DMS53 (cell line): ENCODE measurements around the gene GTSF1L.
A peak's percentile ranks its signal among the peaks of the same experiment; 100 is the strongest.

ENCODE experiments used
- DNase-seq: peaks from one replicate; lab custom pipeline; 2025; lab: John Stamatoyannopoulos, UW

The GTSF1L gene

GRCh38 chr20:43716757-43717615 is 9.8 kb downstream of the GTSF1L start:
- DNase-seq: no peak

DNA sequence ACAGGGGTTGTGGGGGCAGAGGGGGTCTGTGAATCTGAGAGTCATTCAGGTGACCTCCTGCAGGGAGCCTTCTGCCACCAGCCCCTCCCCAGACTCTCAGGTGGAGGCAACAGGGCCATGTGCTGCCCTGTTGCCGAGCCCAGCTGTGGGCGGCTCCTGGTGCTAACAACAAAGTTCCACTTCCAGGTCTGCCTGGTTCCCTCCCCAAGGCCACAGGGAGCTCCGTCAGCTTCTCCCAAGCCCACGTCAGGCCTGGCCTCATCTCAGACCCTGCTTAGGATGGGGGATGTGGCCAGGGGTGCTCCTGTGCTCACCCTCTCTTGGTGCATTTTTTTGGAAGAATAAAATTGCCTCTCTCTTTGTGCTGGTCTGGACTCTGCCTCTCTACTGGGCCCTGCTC is 10.7 kb downstream of the GTSF1L start:
- no peak for DNase-seq

DNA sequence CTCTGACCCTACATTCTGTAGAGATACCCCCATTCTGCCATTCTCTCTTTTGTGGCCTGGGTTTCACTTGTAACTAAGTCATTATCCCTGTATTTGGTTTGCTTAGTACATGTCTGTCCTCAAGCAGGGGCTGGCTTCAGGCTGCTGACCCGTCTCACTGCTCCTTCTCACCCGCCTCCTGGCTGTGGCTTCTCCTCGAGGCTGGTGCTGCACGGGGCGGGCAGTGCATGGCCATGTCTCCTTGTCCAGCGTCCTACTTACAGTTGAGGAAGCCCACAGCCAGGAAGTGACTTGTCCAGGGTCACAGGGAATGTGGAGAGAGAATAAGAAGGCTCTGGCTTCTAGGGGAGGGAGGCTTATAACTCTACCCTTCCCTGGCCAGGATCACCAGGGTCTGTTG is 11.3 kb downstream of the GTSF1L start:
- no peak for DNase-seq

GRCh38 chr20:43715044-43715443 is 11.8 kb downstream of the GTSF1L start:
- no peak for DNase-seq

DNA sequence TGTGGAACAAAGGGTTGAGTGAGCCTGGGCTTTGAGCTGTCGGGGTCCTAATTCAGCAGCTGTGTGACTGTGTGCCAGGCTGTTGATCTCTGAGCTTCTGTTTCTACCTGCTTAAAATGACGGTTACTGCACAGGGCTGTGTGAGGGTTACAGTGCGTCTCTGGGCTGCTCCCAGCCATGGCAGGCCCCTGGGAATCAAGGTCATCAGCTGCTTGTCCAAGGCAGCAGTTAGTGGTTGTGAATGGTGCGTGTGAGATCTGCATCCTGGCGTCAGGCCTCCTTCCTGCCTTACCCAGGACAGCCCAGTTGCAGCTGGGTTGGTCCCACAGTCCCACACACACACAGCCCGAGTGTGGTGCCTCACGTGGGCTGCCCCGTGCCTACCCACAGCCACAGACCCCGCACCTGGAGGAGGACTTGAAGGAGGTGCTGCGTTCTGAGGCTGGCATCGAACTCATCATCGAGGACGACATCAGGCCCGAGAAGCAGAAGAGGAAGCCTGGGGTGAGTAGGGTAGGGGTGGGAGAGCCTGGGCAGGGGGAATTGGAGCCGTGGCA is 15.6 kb downstream of the GTSF1L start:
- no peak for DNase-seq

DNA sequence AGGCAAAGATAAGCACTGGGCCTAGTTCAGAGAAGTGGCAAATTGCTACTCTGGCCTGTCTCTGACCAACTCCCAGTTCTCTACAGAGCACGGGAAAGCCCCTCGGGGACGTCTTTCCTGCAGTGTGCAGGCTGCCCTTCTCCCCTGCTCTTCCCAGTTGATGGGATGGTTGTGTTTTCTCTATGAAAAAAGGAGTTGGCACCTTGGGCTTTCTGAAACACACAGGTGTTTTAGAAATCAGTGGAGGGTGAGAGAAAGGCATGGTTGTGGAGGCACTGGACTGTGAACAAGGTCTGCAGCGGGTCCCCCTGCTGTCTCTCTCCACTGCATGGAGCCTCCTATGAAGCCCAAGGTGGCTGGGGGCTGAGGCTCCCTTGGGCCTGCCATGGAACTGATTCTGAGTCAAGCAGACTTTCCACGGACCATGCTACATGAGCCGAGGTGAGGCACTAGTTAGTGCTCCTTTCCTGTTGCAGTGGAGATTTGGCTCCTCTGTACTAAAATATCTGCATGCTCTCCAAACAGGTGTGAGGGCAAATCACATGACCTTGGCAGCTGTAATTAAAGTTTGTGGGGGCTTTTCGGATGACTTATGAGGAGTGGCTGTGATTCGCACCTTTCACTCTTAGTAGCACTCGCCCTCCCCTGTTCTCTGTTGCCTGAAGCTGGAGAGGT is 16.3 kb downstream of the GTSF1L start:
- DNase-seq: no peak

- DNase-seq: no peak
These were observed 24.3 kb downstream of the GTSF1L start for GRCh38 chr20:43702502-43702901.

DNA sequence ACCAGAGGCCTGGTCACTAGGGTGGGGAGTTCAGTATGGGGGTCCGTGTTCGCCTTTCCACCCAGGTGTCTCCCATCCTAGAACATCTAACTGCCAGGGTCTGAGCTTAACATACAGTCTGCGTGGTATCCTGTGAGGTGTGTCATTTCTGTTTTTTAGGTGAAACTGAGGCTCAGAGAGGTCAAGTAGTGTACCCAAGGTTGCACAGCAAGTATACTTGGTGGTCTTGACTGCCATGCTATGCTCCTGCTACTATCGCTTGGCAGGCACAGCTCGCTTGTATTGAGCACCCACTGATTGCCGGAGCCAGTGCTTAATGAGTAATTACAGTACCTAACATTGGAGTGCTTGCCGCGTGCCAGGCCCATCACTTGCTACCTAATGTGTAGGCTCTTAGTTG is 26.2 kb downstream of the GTSF1L start:
- no peak for DNase-seq

DNA sequence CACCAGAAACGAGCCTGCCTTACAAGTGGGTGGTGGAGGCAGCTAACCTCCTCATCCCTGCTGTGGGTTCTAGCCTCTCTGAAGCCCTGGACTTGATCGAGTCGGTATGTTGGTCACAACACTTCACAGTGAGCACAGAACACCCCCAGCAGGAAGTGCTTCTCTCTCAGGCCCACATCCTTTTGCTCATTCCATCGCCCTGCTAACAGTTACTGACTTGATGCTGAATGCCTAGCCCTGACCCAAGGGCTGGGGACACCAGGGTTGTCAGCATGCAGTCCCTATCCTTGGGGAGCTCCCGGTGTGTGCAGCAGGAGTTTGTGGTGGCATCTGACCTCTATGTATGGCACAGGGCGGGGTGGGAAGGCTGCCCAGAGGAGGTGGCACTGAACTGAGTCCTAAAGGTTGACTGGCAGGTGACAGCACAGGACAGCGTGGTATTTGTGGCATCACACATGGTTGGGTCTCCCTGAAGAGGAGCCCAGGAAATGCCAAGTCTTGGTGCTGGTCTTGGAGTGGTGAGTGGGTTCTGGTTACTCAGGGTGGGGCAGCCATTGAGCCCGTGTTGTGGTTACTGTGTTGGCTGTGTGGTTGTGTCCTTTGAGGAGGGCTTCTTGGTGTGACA is 26.7 kb downstream of the GTSF1L start:
- DNase-seq: no peak

DNA sequence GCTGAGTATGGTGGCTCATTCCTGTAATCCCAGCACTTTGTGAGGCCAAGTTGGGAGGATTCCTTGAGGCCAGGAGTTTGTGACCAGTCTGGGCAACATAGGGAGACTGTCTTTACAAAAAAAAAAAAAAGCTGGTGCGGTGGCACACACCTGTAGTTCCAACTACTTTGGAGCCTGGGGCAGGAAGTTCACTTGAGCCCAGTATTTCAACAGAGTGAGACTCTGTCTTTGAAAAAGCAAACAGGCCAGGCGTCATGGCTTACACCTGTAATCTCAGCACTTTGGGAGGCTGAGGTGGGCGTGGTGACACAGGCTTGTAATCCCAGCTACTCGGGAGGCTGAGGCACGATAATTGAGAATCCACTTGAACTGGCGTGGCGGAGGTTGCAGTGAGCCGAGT is 31.2 kb downstream of the GTSF1L start:
- no peak for DNase-seq

DNA sequence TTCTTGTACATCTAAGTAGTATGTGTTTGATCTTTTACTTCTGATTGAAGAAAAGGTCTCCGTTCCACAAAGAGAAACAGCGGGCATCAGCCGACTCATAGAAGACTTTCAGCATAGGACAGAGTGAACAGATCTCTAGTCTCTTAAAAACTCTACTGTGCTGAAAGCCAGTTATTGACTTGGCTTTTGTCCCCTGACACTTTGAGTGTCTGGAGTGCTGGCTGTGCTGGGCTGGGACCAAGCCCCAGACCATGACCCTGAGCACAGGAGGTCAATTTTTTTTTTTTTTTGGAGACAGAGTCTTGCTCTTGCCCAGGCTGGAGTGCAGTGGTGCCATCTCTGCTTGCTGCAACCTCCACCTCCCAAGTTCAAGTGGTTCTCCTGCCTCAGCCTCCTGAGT is 32.0 kb downstream of the GTSF1L start:
- no peak for DNase-seq

- peak; percentile 70 for DNase-seq
These were observed 34.8 kb downstream of the GTSF1L start for GRCh38 chr20:43691928-43692524.

- no peak for DNase-seq
These were observed 35.7 kb downstream of the GTSF1L start for GRCh38 chr20:43690943-43691598.

DNA sequence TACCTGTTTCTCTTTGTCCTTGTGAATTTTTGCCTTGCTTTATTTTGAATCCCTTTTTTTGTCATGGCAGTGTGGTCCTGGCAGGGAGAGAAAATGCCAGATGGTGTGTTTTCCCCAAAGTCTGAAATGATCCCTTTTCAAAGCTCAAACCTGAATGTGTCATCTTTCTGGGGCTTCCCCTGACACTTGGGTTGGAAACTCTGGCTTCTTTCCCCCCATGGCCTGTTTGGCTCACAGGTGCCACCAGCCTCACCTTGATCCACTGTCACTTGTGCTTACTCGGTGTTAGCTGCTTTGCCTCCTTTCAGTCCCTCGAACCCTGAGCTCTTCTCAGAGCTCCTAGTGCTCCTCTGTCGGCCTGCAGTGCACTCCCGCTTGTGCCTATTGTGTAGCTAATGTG is 37.6 kb downstream of the GTSF1L start:
- DNase-seq: no peak

DNA sequence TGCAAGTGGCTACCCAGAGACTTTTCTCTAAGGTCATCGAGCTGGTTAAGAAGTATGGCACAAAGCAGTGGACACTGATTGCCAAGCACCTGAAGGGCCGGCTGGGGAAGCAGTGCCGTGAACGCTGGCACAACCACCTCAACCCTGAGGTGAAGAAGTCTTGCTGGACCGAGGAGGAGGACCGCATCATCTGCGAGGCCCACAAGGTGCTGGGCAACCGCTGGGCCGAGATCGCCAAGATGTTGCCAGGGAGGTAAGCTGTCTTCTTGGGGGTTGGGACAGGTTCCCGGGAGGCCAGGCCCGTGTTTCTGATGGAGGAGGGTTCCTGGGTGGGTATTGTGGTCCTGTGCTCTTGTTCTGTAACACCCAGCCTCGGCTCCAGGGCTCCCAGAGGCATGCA is 40.0 kb downstream of the GTSF1L start:
- DNase-seq: no peak

DNA sequence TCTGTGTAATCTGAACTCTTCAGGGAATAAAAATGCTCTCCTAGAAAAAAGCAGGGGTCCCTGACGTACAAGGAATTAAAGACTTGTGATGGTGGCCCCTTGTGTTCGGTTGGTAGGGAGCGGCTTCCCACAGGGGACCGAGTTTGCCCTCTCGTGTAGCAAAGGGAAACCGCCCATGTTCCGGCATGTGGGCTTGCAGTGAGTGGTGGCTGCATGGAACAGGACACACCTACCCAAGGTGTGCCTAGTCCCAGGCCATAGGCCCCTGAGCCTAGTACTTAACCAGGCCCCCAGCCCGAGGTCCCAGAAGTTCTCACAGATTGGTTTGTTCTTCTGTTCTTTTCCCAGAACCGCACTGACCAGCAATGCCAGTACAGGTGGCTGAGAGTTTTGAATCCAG is 44.4 kb downstream of the GTSF1L start:
- no peak for DNase-seq

- no peak for DNase-seq
These were observed 44.8 kb downstream of the GTSF1L start for GRCh38 chr20:43681991-43682410.

GRCh38 chr20:43681468-43681942 is 45.3 kb downstream of the GTSF1L start:
- peak; percentile 47 for DNase-seq

DNA sequence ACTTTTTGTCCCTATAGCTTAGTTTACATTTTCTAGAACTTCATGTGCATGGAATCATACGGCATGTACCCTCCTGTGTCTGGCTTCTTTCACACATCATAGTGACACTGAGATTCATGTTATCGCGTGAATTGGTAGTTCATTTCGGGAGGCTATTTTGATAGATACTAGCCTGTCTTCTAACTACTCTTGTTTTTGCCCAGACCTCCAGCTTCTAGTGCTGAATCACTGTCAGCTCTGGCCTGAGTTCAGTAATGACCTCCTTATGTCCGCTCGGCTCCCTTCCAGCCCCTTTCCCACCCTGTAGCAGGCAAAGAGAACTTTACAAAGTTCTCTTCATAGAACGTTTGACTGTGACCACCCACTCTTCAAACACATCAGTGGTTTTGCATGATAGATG is 45.8 kb downstream of the GTSF1L start:
- DNase-seq: no peak

DNA sequence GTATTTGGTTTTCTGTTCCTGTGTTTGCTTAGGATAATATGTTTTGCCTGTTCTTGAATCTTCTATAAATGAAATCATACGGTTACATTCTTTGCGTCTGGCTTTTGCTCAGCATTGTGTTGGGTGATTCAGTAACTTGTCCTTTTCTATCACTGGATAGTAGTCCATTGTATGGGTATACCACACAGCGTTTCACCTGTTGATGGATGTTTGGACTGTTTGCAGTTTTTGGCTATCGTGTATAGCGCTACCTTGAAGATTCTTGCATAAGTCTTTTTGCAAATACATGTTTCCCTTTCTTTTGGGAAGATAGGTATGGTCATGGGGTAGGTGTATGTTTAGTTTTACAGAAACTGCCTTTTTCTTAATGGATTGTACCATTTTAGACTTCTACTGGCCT is 50.4 kb downstream of the GTSF1L start:
- DNase-seq: no peak
